ENCODE results near the gene NXPH1.

NXPH1 gene

GRCh38 chr7:8751557-8752231 is 318.3 kb downstream of the NXPH1 start:
- no peak overlapping the region for H3K4me3 ChIP-seq (ENCODE audit: low read depth, low read length)
- DNase-seq (ENCODE audit: low read depth), result no peak
- TF ChIP-seq CTCF (IDR thresholded peaks at IDR 0.05; ENCODE audit: low read depth, low read length, missing control alignments), result no peak

GRCh38 chr7:8753355-8753754 is 319.9 kb downstream of the NXPH1 start:
- no peak overlapping the region for H3K4me3 ChIP-seq (ENCODE audit: low read depth, low read length)
- TF ChIP-seq CTCF (IDR thresholded peaks at IDR 0.05; ENCODE audit: low read depth, low read length, missing control alignments), result no peak
- DNase-seq (ENCODE audit: low read depth), result no peak

GRCh38 chr7:8761731-8762130 is 328.3 kb downstream of the NXPH1 start:
- DNase-seq (ENCODE audit: low read depth), result no peak
- H3K4me3 ChIP-seq (ENCODE audit: low read depth, low read length), result no peak overlapping the region
- no peak for TF ChIP-seq CTCF (IDR thresholded peaks at IDR 0.05; ENCODE audit: low read depth, low read length, missing control alignments)

- no peak overlapping the region for H3K4me3 ChIP-seq (ENCODE audit: low read depth, low read length)
- no peak for TF ChIP-seq CTCF (IDR thresholded peaks at IDR 0.05; ENCODE audit: low read depth, low read length, missing control alignments)
- no peak for DNase-seq (ENCODE audit: low read depth)
Observed at GRCh38 chr7:8762803-8763202, 329.4 kb downstream of the NXPH1 start.

GRCh38 chr7:8765374-8765773 is 332.0 kb downstream of the NXPH1 start:
- H3K4me3 ChIP-seq (ENCODE audit: low read depth, low read length), result no peak overlapping the region
- TF ChIP-seq CTCF (IDR thresholded peaks at IDR 0.05; ENCODE audit: low read depth, low read length, missing control alignments), result no peak
- no peak for DNase-seq (ENCODE audit: low read depth)

GRCh38 chr7:8773518-8773917 is 340.1 kb downstream of the NXPH1 start:
- no peak for TF ChIP-seq CTCF (IDR thresholded peaks at IDR 0.05; ENCODE audit: low read depth, low read length, missing control alignments)
- H3K4me3 ChIP-seq (ENCODE audit: low read depth, low read length), result no peak overlapping the region
- no peak for DNase-seq (ENCODE audit: low read depth)

- no peak for DNase-seq (ENCODE audit: low read depth)
- TF ChIP-seq CTCF (IDR thresholded peaks at IDR 0.05; ENCODE audit: low read depth, low read length, missing control alignments), result no peak
- no peak overlapping the region for H3K4me3 ChIP-seq (ENCODE audit: low read depth, low read length)
Observed at GRCh38 chr7:8778459-8778858, 345.1 kb downstream of the NXPH1 start.

All from GM12864 (cell line).